ENCODE measurements around the gene NEU3.

DNA sequence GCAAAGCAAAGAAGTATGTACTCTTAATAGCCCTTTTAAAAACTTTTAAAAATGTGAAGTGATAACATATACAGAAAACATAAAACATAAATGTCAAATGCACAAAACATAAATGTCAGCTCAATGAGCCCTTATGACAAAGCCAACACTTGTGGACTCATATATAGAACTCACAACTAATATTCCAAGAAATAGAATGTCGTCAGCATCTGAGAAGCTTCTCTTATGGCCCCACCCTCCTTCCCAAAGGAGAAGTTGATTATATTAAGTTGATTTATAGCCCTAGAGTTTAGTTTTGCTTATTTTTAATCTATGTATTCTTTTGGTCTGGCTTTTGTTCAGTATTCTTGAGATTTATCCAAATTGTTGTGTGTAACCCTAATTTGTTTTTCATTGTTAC is 13.8 kb downstream of the NEU3 start:
- no peak for TF ChIP-seq EZH2 (IDR thresholded peaks at IDR 0.05)
- no peak for TF ChIP-seq FOXP2 (optimal IDR thresholded peaks at IDR 0.05; ENCODE audit: control extremely low read depth, extremely low read length, insufficient read depth)
- TF ChIP-seq POLR2AphosphoS5 (IDR thresholded peaks at IDR 0.05; ENCODE audit: borderline replicate concordance, low read depth, low read length): no peak
